Upper lobe of left lung (tissue), 6 donors: ENCODE measurements around the gene ATF7. TPM values are rescaled to one million over a fixed set of nuclear protein-coding genes. Genes with fewer than 3 reads are reported as not detected.
"Not testable (repeated sequence)": the region's sequence is repeated elsewhere in the genome, so short reads cannot be mapped to it uniquely, and the experiment has no call there.

ENCODE experiments used
- ATAC-seq, 2 donors: fragments of 200-7000 bp; cut with Tn5 transposase; one replicate each; pipeline ENCODE4 v1.9.1; 2022; ENCODE audit warnings: mild to moderate bottlenecking in 2 of 2, moderate library complexity in 2 of 2; ENCODE audit not compliant: low FRiP score in 2 of 2
- DNase-seq, 2 donors: peaks; one replicate each; pipeline ENCODE4 v3.0.0-alpha.2; 2019 to 2020
- H3K27ac ChIP-seq, 4 donors: fragments of 200-600 bp; sonication (generic); one replicate each; pipeline ENCODE4 v1.5.1; 2016 to 2019
- H3K27me3 ChIP-seq, 4 donors: fragments of 200-600 bp; sonication (generic); one replicate each; pipeline ENCODE4 v1.5.1; 2017 to 2019
- H3K36me3 ChIP-seq, 4 donors: fragments of 200-600 bp; sonication (generic); one replicate each; pipeline ENCODE4 v1.5.1; 2016 to 2019
- H3K4me1 ChIP-seq, 4 donors: fragments of 200-600 bp; sonication (generic); one replicate each; pipeline ENCODE4 v1.5.1; 2018 to 2019
- H3K4me3 ChIP-seq, 4 donors: fragments of 200-600 bp; sonication (generic); one replicate each; pipeline ENCODE4 v1.5.1; 2017 to 2019; ENCODE audit warnings: mild to moderate bottlenecking in 2 of 4, moderate library complexity in 1 of 4
- H3K9me3 ChIP-seq, 4 donors: fragments of 200-600 bp; sonication (generic); one replicate each; pipeline ENCODE4 v1.5.1; 2018 to 2019
- EP300 ChIP-seq, 4 donors: sonication (generic); formaldehyde crosslinking; IDR thresholded peaks; one replicate each; pipeline ENCODE4 v1.5.1; 2017; ENCODE audit warnings: antibody characterized with exemption in 4 of 4, control low read depth in 2 of 4
- POLR2A ChIP-seq, 4 donors: fragments of 450-650 bp; IDR thresholded peaks; one replicate each; pipeline ENCODE4 v1.5.1; 2016 to 2017; ENCODE audit warnings: antibody characterized with exemption in 4 of 4, mild to moderate bottlenecking in 2 of 4
- POLR2AphosphoS5 ChIP-seq, 2 donors: sonication (generic); formaldehyde crosslinking; IDR thresholded peaks; one replicate each; pipeline ENCODE4 v1.5.1; 2017; ENCODE audit warnings: antibody characterized with exemption in 2 of 2
- WGBS, 2 donors: methylation state at CpG; one replicate each; pipeline ENCODE4 v1.1.5; 2017 to 2018; 5-methylcytosine and 5-hydroxymethylcytosine counted together
- total RNA-seq, 6 donors: library from RNA; depleted of rRNA in 4 of 6; stranded (reverse); fragments of >200 nt in 4 of 6; gene quantifications; one replicate each; pipeline versions ENCODE4 v1.1.0 to v1.2.1, GENCODE V29; 2016 to 2021
- TF ChIP-seq, protein P1 (sequence below), 6 experiments: fragments of 450-650 bp in 4 of 6; fragments of 200-600 bp in 2 of 6; sonication (generic) in 2 of 6; IDR thresholded peaks; one replicate each; pipeline ENCODE4 v1.5.1; 2016 to 2019; ENCODE audit warnings: antibody characterized with exemption in 6 of 6
- donor health status: DM: no; HTN: no; CAD: no; lungs with moderate emphysema.
- donor health status: DM: no; HTN: yes; CAD: no; lungs with severe emphysema.

Gene ATF7
- total RNA-seq, 6 donors from 2014 or later, result 23.4 to 48.9 (median 41.2) TPM

DNA sequence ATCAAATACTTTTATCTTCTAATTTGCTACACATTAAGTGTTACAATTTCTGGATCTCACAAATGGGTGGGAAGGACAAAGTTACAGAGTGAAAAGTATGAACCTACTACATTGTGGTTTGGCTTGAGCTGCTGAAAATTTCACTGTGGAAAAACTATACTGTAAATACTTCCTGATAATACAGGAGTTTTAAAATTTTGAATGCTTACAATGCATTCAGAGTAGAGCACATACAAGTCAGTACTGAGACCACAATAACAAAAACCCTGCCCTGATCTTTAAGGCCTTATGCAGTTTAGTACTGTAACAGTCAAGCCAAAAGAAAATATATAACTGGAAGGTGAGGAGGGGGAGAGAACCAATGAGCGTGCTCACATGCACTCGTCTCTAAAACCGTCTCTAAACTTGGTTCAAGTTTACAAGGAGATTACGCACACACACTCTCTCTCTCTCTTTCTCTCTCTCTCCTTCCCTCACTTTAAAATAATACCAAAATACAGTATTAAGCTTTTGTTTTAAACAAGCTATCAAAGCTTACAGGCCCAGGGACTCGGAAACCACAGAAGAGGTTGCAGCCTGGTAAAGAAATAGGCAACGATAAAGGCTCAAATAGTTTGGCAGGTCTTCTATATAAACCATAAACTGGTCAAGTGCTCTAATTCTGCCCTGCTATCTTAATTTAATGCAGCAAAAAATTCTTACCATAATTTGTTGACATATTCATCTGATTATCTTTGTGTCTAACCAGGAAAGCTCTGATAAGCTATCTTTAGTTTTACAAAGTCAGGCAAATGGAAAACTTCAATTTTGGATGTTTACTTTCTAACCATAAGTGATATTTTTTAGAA, 58.0 kb downstream of the ATF7 start:
- Histone ChIP-seq H3K27me3 (no peaks in the 10 kb centered on the region), H3K4me3 (no peak overlapping the region), H3K9me3 (no peaks in the 10 kb centered on the region), H3K4me1 (peaks cover 7 to 21% (median 14%) of the 10 kb centered on the region in 4 donors), H3K27ac (no peak overlapping the region), H3K36me3 (peaks cover 0 to 17% (median 0%) of the 10 kb centered on the region in 4 donors)
- DNase-seq (no peak), ATAC-seq (no peak)
- TF ChIP-seq POLR2A (IDR thresholded peaks at IDR 0.05), result no peak
- TF ChIP-seq POLR2AphosphoS5 (IDR thresholded peaks at IDR 0.05), result no peak
- TF ChIP-seq, protein P1, sequence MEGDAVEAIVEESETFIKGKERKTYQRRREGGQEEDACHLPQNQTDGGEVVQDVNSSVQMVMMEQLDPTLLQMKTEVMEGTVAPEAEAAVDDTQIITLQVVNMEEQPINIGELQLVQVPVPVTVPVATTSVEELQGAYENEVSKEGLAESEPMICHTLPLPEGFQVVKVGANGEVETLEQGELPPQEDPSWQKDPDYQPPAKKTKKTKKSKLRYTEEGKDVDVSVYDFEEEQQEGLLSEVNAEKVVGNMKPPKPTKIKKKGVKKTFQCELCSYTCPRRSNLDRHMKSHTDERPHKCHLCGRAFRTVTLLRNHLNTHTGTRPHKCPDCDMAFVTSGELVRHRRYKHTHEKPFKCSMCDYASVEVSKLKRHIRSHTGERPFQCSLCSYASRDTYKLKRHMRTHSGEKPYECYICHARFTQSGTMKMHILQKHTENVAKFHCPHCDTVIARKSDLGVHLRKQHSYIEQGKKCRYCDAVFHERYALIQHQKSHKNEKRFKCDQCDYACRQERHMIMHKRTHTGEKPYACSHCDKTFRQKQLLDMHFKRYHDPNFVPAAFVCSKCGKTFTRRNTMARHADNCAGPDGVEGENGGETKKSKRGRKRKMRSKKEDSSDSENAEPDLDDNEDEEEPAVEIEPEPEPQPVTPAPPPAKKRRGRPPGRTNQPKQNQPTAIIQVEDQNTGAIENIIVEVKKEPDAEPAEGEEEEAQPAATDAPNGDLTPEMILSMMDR (IDR thresholded peaks at IDR 0.05), result no peak
- TF ChIP-seq EP300 (IDR thresholded peaks at IDR 0.05), result no peak
- WGBS, 2 donors, result 71 to 76% methylated on average over 6 of the region's 6 CpGs

DNA sequence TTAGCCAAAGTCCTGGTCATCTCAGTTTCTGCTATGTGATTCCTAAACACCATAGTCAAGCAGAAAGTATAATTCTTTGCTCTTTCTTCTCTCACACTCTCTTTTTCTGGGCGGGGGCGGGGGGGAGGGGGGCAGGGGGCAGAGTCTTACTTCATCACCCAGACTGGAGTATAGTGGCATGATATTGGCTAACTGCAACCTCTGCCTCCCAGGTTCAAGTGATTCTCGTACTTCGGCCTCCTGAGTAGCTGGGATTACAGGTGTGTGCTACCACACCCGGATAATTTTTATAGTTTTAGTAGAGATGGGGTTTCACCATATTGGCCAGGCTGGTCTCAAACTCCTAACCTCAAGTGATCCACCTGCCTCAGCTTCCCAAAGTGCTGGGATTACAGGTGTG, 60.8 kb downstream of the ATF7 start:
- peaks cover 15 to 33% (median 24%) of the 10 kb centered on the region in 4 donors for H3K4me1 ChIP-seq
- 87 to 95% methylated on average over 5 of the region's 5 CpGs for WGBS, 2 donors
- H3K27me3 ChIP-seq, H3K36me3 ChIP-seq, H3K27ac ChIP-seq, H3K4me3 ChIP-seq, H3K9me3 ChIP-seq, ATAC-seq, DNase-seq: not testable (repeated sequence)

DNA sequence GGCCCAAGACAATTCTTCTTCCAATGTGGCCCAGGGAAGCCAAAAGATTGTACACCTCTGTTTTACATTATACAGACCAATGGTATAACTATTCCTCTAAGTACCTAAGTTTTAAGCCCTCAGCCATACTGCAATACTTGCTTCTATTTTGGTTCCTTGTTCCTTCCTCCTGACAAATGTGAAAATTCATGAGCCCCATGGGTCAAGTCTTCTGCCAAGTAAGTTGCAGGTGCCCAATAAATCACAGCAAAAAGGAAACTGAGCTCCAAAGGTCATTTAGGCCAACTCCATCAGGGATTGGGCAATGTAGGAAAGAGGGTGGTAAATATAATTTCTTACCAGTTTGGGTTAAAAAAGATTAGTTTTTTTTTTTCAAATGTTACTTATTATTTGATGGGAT, 61.2 kb downstream of the ATF7 start:
- no peak for TF ChIP-seq POLR2AphosphoS5 (IDR thresholded peaks at IDR 0.05)
- no peak for TF ChIP-seq EP300 (IDR thresholded peaks at IDR 0.05)
- Histone ChIP-seq H3K9me3 (no peaks in the 10 kb centered on the region), H3K4me3 (no peak overlapping the region), H3K4me1 (peaks cover 14 to 33% (median 25%) of the 10 kb centered on the region in 4 donors), H3K36me3 (no peaks in the 10 kb centered on the region), H3K27me3 (no peaks in the 10 kb centered on the region), H3K27ac (no peak overlapping the region)
- no peak for DNase-seq
- ATAC-seq, result peak in 1 of 2 donors; percentile 31

DNA sequence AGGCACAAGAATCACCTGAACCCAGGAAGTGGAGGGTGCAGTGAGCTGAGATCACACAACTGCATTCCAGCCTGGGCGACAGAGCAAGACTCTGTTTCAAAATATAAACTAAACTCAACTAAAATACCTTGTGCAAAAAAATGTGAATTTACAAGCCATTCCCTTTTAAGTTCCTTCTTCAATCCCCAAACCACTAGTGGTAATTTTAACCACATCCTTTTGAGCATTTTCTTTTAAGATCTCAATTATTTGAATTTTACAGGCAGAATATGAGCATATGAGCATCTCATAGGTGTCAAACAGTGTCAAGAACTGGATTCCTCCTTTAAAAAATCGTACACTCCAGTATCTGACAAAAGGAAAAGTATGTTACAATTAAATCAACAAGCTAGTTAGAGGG, 61.9 kb downstream of the ATF7 start:
- no peak for ATAC-seq
- no peaks in the 10 kb centered on the region for H3K36me3 ChIP-seq
- no peaks in the 10 kb centered on the region for H3K9me3 ChIP-seq
- peaks cover 8 to 29% (median 22%) of the 10 kb centered on the region in 4 donors for H3K4me1 ChIP-seq
- no peak for TF ChIP-seq POLR2A (IDR thresholded peaks at IDR 0.05)
- TF ChIP-seq, protein P1 (IDR thresholded peaks at IDR 0.05), result no peak
- no peak for TF ChIP-seq POLR2AphosphoS5 (IDR thresholded peaks at IDR 0.05)
- no peak for TF ChIP-seq EP300 (IDR thresholded peaks at IDR 0.05)
- no peak for DNase-seq
- H3K27ac ChIP-seq, result no peak overlapping the region
- H3K27me3 ChIP-seq, result no peaks in the 10 kb centered on the region
- no peak overlapping the region for H3K4me3 ChIP-seq
- WGBS, 2 donors, result 55 to 65% methylated on average over 2 of the region's 2 CpGs

DNA sequence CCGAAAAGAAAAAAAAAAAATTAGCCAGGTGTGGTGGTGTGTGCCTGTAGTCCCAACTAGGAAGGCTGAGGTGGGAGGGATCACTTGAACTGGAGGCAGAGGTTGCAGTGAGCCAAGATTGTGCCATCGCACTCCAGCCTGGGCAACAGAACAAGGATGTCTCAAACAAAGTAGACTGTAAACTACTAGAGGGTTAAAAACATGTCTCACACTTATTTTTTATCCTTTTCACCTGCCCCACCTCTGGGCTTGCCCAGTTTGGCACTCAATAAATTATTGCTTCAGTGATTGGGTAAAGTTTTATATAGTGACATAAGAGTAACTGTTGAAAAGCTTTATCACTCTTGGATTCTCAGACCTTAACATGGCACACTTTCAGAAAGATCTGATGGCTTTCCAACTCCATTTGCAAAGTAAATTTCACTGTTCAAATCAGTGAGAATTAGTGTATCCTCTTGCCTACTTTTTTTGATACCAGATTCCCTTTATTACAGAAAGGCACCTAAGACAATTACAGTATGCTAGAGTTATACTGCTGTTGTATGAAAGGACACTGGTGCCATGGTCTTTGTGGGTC, 62.6 kb downstream of the ATF7 start:
- Histone ChIP-seq H3K27me3 (no peaks in the 10 kb centered on the region), H3K27ac (no peak overlapping the region), H3K36me3 (no peaks in the 10 kb centered on the region), H3K9me3 (no peaks in the 10 kb centered on the region), H3K4me3 (no peak overlapping the region), H3K4me1 (peaks cover 8 to 25% (median 17%) of the 10 kb centered on the region in 4 donors)
- no peak for DNase-seq
- TF ChIP-seq, protein P1 (IDR thresholded peaks at IDR 0.05), result no peak
- TF ChIP-seq POLR2AphosphoS5 (IDR thresholded peaks at IDR 0.05) (no peak), POLR2A (IDR thresholded peaks at IDR 0.05) (no peak), EP300 (IDR thresholded peaks at IDR 0.05) (no peak)
- ATAC-seq, result no peak
- 95 to 97% methylated on average over 2 of the region's 2 CpGs for WGBS, 2 donors
